Mucosa of gallbladder (tissue), 1 donor: ENCODE measurements around the gene TNFRSF8. TPM values are rescaled to one million over a fixed set of nuclear protein-coding genes. Genes with fewer than 3 reads are reported as not detected.

Experiments
- DNase-seq: peaks from one replicate; pipeline ENCODE4 v3.0.0-alpha.2; 2020; ENCODE audit warnings: low spot score
- total RNA-seq: library from RNA; stranded (reverse); gene quantifications from one replicate; pipeline ENCODE4 v1.2.1, GENCODE V29; 2021
- donor health status: DM: no; HTN: no; CAD: no.

TNFRSF8 gene
- total RNA-seq, 1 donor from 2014 or later: 2.3 TPM

- no peak for DNase-seq
Observed at GRCh38 chr1:12140515-12141162, 77.5 kb downstream of the TNFRSF8 start.

DNA sequence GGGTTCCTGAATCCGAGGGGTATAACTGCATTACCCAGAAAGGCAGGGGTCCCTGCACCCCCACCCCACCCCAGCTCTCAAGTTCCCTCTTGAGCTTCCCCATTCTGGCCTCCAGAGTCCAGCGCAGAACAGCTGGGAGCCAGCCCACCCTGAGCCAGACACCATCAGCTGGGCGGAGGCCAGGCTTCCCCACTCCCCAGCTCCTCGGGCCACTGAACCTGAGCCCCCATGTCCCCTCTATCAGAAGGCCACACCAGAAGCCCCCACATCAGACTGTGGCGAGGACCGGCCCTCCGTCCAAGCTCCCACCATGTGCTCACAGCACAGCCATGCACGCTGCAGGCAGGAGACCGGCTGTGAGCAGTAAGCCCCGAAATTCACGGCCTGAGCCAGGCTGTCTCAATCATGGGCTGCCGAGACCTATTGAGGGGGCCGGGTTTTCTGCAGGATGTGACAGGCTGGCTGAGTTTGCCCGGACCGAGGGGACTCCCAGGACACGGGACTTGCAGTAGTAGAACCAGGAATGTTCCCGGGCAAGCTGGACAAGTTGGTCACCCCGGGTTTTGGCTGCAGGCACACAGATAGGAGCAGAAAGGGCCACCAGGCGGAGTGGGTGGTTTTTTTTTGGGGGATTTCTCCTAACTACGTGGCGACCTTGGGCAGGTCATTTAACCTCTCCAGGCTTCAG, 78.2 kb downstream of the TNFRSF8 start:
- no peak for DNase-seq

DNA sequence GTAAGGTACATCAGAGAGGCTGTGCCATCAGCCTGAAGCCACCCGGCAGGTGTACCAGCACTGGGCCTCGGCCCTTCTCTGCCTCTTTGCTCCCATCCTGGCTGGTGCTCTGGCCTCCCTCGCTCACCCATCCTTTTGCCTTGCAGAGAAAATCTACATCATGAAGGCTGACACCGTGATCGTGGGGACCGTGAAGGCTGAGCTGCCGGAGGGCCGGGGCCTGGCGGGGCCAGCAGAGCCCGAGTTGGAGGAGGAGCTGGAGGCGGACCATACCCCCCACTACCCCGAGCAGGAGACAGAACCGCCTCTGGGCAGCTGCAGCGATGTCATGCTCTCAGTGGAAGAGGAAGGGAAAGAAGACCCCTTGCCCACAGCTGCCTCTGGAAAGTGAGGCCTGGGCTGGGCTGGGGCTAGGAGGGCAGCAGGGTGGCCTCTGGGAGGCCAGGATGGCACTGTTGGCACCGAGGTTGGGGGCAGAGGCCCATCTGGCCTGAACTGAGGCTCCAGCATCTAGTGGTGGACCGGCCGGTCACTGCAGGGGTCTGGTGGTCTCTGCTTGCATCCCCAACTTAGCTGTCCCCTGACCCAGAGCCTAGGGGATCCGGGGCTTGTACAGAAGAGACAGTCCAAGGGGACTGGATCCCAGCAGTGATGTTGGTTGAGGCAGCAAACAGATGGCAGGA, 79.2 kb downstream of the TNFRSF8 start:
- DNase-seq: no peak

GRCh38 chr1:12142891-12143630, 80.0 kb downstream of the TNFRSF8 start:
- DNase-seq: no peak

DNA sequence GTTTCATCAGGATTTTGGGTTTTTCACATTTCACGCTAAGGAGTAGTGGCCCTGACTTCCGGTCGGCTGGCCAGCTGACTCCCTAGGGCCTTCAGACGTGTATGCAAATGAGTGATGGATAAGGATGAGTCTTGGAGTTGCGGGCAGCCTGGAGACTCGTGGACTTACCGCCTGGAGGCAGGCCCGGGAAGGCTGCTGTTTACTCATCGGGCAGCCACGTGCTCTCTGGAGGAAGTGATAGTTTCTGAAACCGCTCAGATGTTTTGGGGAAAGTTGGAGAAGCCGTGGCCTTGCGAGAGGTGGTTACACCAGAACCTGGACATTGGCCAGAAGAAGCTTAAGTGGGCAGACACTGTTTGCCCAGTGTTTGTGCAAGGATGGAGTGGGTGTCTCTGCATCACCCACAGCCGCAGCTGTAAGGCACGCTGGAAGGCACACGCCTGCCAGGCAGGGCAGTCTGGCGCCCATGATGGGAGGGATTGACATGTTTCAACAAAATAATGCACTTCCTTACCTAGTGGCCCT, 80.6 kb downstream of the TNFRSF8 start:
- DNase-seq: peak; percentile 87

GRCh38 chr1:12144236-12144635, 81.1 kb downstream of the TNFRSF8 start:
- peak; percentile 53 for DNase-seq

DNA sequence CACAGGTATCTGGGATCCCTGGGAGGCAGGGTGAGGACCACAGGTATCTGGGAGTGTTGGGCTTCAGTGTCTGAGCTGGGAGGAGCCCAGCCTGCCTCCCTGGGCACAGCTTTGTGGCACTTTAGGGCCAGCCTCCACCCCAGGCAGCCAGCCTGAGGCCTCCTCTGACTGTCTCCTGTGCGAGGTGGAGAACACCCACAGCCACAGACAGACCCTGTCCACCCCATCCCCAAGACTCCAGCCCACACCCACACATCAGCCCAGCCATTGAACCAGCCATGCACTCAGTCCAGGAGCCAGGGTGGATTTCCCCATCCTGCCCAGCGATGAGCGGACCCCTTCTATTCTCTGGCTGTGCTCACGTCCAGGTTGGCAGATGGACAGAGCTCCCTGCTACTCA, 81.9 kb downstream of the TNFRSF8 start:
- DNase-seq: no peak

DNA sequence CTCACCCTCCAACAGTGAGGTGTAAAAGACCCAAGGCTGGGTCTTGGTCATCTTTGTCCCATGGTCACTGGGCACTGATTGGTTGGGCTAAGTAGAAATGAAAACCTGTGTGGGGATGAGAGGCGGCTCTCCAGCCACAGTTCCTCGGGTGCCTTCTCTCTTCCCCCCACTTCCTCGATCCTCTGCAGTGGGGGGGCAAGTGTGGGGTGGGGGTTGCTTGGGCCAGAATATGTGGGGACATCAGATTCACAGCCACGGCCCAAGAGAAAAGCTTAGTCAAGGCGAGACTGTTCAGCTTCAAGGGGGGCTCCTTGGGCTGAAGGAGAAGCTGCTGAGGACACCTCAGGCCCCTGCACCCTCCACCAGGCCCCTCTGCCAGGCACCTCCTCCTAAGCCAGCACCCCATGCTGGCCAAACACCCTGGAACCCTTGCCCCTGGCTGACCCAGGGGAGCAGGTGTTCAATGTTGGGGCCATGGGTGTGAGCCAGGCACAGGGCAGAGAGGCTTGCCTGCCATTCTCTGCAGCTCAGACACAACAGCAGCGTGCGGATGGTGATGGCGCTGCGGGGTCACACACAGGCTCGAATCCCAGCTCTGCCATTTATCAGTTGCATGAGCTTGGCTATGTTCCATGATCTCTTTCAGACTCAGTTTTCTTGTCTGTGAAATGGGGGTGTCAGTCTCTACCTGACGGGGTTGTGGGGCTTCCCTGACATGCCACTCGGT, 82.7 kb downstream of the TNFRSF8 start:
- DNase-seq: no peak

- DNase-seq: no peak
Observed at GRCh38 chr1:12146343-12147112, 83.4 kb downstream of the TNFRSF8 start.

GRCh38 chr1:12147201-12147701, 84.1 kb downstream of the TNFRSF8 start:
- DNase-seq: no peak

DNA sequence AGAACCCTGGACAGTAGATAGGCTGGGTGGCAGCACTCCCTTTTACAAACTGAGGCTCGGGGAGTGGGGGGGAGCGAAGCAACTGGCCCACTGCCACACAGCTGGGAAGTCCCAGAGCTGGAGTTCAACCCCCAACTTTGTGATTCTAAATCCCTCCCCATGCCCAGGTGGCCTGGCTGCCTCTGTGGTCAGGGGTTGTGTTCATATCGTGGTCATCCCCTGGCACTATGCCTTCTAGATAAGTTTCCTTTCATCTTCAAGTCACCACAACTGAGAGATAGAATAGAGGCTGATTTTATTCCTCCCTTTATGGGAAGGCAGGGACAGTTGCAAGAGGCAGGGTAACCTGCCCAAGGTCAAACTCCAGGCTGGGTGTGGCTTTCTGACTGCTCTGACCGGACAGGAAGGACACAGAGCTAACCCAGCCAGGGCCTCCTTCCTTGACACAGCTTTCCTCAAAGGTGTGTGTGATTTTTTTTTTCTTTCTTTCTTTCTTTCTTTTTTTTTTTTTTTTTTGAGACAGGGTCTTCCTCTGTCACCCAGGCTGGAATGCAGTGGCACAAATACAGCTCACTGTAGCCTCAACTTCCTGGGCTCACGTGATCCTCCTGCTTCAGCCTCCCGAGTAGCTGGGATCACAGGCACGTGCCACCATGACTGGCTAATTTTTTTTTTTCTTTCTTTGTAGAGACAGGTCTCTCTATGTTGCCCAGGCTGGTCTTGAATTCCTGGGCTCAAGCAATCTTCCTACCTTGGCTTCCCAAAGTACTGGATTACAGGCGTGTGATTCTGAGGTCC, 85.3 kb downstream of the TNFRSF8 start:
- DNase-seq: peak; percentile 68

DNA sequence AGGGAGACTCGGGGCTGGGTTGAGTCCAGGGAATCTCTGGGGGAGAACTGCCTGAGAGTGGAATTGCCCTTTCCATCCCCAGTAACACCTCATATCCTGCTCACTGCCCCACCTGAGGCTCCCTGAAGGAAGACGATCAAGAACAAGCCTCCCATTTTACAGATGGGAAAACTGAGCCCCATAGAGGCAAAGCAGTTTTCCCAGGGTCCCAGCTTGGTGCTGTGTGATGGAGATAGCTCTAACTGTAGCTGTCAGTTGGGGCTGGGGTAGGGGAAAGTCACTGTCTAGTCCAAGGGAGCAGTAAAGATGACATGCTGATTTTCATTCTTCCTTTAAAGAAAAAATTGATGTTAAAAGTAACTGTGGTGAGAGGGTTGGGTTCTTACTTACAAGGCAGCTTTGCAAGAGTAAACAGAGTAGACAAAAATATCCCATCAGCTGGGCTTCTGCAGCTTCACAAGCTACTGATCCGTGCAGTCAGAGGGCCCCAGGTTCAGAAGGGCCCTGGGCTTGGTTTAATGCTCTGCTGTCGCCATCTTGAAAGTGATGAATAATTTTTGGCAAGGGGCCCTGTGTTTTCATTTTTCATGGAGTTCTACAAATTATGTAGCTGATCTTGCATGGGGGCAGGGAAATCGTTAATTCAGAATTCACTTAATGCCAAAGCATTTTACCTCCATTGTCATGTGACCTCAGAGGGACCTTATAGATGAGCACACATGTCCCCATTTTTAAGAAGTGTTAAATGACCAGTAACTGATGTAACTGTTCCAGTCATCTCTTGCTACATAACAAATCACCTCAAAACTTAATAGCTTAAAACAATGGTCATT, 86.1 kb downstream of the TNFRSF8 start:
- DNase-seq: no peak

GRCh38 chr1:12149791-12150175, 86.7 kb downstream of the TNFRSF8 start:
- no peak for DNase-seq

GRCh38 chr1:12150456-12151200, 87.5 kb downstream of the TNFRSF8 start:
- DNase-seq: no peak

GRCh38 chr1:12151465-12151864, 88.4 kb downstream of the TNFRSF8 start:
- no peak for DNase-seq

GRCh38 chr1:12152113-12152891, 89.2 kb downstream of the TNFRSF8 start:
- no peak for DNase-seq

GRCh38 chr1:12153181-12153785, 90.2 kb downstream of the TNFRSF8 start:
- DNase-seq: peak; percentile 75
